ENCODE data around the gene ZNF236. TPM values are rescaled to one million over a fixed set of nuclear protein-coding genes. Genes with fewer than 3 reads are reported as not detected.
"Not testable (repeated sequence)": the region's sequence is repeated elsewhere in the genome, so short reads cannot be mapped to it uniquely, and the experiment has no call there.

The ZNF236 gene
- polyA plus RNA-seq, 1 donor from 2014 or later = 7.7 TPM

GRCh38 chr18:76941284-76941683, 118.9 kb downstream of the ZNF236 start:
- Histone ChIP-seq H3K4me2 (ENCODE audit: low read length) (no peak overlapping the region), H3K9me3 (ENCODE audit: low read length) (no peaks in the 10 kb centered on the region), H3K79me2 (replicated peaks; ENCODE audit: insufficient read depth, low read length) (no peaks in the 10 kb centered on the region), H3K9me2 (ENCODE audit: insufficient read depth, low read length) (no peaks in the 10 kb centered on the region), H3K36me3 (ENCODE audit: insufficient read depth, low read length) (no peaks in the 10 kb centered on the region), H2AFZ (ENCODE audit: low read depth, low read length) (no peak overlapping the region), H4K20me1 (ENCODE audit: insufficient read depth) (no peaks in the 10 kb centered on the region), H3K4me3 (ENCODE audit: low read length) (no peak overlapping the region), H3F3A (ENCODE audit: insufficient read depth, low read length, poor library complexity, severe bottlenecking) (no peaks in the 10 kb centered on the region), H3K9ac (ENCODE audit: low read length) (no peak overlapping the region), H3K27me3 (ENCODE audit: insufficient read depth, low read depth, low read length) (no peaks in the 10 kb centered on the region), H3K27ac (ENCODE audit: low read length) (no peak overlapping the region)
- TF ChIP-seq RAD21 (conservative IDR thresholded peaks at IDR 0.05) (no peak), EP300 (conservative IDR thresholded peaks at IDR 0.05; ENCODE audit: poor library complexity, severe bottlenecking) (no peak)

- Histone ChIP-seq H3K9ac (ENCODE audit: low read length) (no peak overlapping the region), H3K4me2 (ENCODE audit: low read length) (no peak overlapping the region), H3K79me2 (replicated peaks; ENCODE audit: insufficient read depth, low read length) (no peaks in the 10 kb centered on the region), H3K27me3 (ENCODE audit: insufficient read depth, low read depth, low read length) (no peaks in the 10 kb centered on the region), H4K20me1 (ENCODE audit: insufficient read depth) (no peaks in the 10 kb centered on the region), H3K9me3 (ENCODE audit: low read length) (no peaks in the 10 kb centered on the region), H3K27ac (ENCODE audit: low read length) (no peak overlapping the region), H2AFZ (ENCODE audit: low read depth, low read length) (no peak overlapping the region), H3F3A (ENCODE audit: insufficient read depth, low read length, poor library complexity, severe bottlenecking) (no peaks in the 10 kb centered on the region), H3K4me3 (ENCODE audit: low read length) (no peak overlapping the region), H3K9me2 (ENCODE audit: insufficient read depth, low read length) (no peaks in the 10 kb centered on the region), H3K36me3 (ENCODE audit: insufficient read depth, low read length) (peaks cover 4% of the 10 kb centered on the region)
- no peak for TF ChIP-seq REST (IDR thresholded peaks at IDR 0.05; ENCODE audit: borderline replicate concordance)
- no peak for TF ChIP-seq POLR2AphosphoS5 (IDR thresholded peaks at IDR 0.05)
- no peak for TF ChIP-seq EP300 (conservative IDR thresholded peaks at IDR 0.05; ENCODE audit: poor library complexity, severe bottlenecking)
- TF ChIP-seq TAF1 (IDR thresholded peaks at IDR 0.05; ENCODE audit: low read depth) = no peak
- TF ChIP-seq EZH2 (IDR thresholded peaks at IDR 0.05; ENCODE audit: borderline replicate concordance, insufficient read depth, low read length, poor library complexity, severe bottlenecking) = no peak
- TF ChIP-seq RAD21 (conservative IDR thresholded peaks at IDR 0.05) = no peak
- TF ChIP-seq CTCF (IDR thresholded peaks at IDR 0.05; ENCODE audit: poor library complexity, severe bottlenecking) = no peak
- no peak for TF ChIP-seq MXI1 (conservative IDR thresholded peaks at IDR 0.05; ENCODE audit: poor library complexity, severe bottlenecking)
- no peak for TF ChIP-seq SMC3 (conservative IDR thresholded peaks at IDR 0.05; ENCODE audit: poor library complexity)
These were observed 121.4 kb downstream of the ZNF236 start for GRCh38 chr18:76943542-76944339.

- H3F3A ChIP-seq (ENCODE audit: insufficient read depth, low read length, poor library complexity, severe bottlenecking); H3K27ac ChIP-seq (ENCODE audit: low read length); H3K27me3 ChIP-seq (ENCODE audit: insufficient read depth, low read depth, low read length); H3K36me3 ChIP-seq (ENCODE audit: insufficient read depth, low read length); H3K4me3 ChIP-seq (ENCODE audit: low read length); H3K79me2 ChIP-seq (replicated peaks; ENCODE audit: insufficient read depth, low read length); H3K9ac ChIP-seq (ENCODE audit: low read length); H4K20me1 ChIP-seq (ENCODE audit: insufficient read depth); H2AFZ ChIP-seq (ENCODE audit: low read depth, low read length); H3K9me3 ChIP-seq (ENCODE audit: low read length); H3K9me2 ChIP-seq (ENCODE audit: insufficient read depth, low read length); H3K4me2 ChIP-seq (ENCODE audit: low read length): not testable (repeated sequence)
These were observed 122.0 kb downstream of the ZNF236 start for GRCh38 chr18:76944346-76944745.

Measured in neural cell (in vitro differentiated cells).